Stimulated activated CD4-positive, alpha-beta T cell treated with anti-CD3 and anti-CD28 coated beads, Interleukin-1b, Interleukin-23, amount 100 ng/mL, for 4 hours (primary cell): ENCODE results near the gene FBXO48.
A peak's percentile ranks its signal among the peaks of the same experiment; 100 is the strongest.
"Not testable (repeated sequence)": the region's sequence is repeated elsewhere in the genome, so short reads cannot be mapped to it uniquely, and the experiment has no call there.

Source experiments
- DNase-seq, 2 donors: peaks; one replicate each; pipeline ENCODE4 v3.0.0-alpha.2; 2020; ENCODE audit warnings: low read depth in 2 of 2

FBXO48 gene

DNA sequence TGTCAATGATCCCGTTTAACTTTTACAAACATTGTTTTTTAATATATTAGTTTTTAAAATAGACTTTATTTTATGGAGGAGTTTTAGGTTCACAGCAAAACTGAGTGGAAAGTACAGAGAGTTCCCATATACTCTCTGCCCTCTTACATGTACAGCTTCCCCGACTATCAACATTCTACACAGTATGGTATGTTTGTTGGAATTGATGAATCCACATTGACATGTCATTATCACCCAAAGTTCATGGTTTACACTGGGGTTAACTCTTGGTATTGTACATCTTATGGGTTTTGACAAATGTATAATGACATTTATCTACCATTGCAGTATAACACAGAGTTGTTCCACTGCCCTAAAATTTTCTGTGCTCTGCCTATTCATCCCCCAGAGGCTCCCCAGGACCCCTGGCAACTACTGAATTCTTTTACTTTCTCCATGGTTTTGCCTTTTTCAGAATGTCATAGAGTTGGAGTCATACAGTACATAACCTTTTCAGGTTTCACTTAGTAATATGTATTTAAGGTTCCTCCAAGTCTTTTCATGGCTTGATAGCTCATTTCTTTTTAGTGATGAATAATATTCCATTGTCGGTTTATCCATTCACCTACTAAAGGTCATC lies 5.8 kb upstream of the FBXO48 start:
- no peak for DNase-seq

GRCh38 chr2:68471385-68471784 lies 4.3 kb upstream of the FBXO48 start:
- DNase-seq, result no peak

- DNase-seq, result no peak
Measured at GRCh38 chr2:68469935-68470334, 2.8 kb upstream of the FBXO48 start.

- DNase-seq, result no peak
Measured at GRCh38 chr2:68468801-68469200, 1.7 kb upstream of the FBXO48 start.

DNA sequence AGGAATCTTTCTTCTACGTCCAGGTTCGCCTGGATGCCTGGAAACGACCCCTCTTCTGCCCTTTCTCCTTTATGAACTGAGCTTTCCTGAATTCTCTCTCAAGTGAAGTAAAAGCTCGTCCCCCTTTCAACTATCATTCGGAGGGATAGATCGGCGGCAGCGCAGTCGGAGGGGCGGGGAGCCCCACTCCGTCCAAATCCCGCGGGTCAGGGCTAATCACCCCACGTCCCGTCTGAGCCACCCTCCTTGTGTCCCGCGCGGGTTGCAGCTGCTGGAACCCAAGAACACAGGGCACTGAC lies 367 bp downstream of the FBXO48 start:
- no peak for DNase-seq

GRCh38 chr2:68466361-68466777 lies 725 bp downstream of the FBXO48 start:
- peak; percentile 34 to 46 for DNase-seq

- DNase-seq, result peak in 1 of 2 donors; percentile 23
Measured at GRCh38 chr2:68465081-68465916, 1.8 kb downstream of the FBXO48 start.

- DNase-seq, result no peak
Measured at GRCh38 chr2:68464651-68465050, 2.4 kb downstream of the FBXO48 start.

DNA sequence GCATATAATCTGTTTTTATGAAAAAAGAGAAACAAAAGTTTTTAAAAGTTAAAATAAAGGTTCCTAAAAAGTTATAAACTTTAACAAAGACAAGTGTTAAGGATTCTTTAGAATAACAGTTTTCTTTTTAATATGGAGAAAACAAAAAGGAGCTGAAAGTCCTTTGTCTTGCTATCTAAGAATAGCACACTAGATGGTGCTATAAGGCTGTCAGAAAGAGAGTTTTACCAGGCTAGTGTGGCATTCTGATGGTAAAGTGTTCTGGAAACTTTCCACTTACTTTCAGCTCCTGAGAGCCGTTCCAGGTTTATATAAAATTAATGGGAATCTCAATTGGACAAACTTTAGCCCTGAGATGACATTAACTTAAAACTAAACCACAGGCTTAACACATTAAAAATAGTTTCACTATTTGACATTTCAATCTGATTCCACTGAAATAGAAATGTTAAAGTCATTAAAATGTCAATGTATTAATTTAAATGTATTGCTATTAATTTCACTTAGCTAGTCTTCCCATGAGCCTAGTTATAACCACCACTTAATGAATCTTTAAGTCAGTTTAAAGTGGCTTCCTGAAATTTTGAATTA lies 3.7 kb downstream of the FBXO48 start:
- DNase-seq, result no peak

- no peak for DNase-seq
Measured at GRCh38 chr2:68458981-68459380, 8.1 kb downstream of the FBXO48 start.

GRCh38 chr2:68456198-68456597 lies 10.9 kb downstream of the FBXO48 start:
- no peak for DNase-seq

DNA sequence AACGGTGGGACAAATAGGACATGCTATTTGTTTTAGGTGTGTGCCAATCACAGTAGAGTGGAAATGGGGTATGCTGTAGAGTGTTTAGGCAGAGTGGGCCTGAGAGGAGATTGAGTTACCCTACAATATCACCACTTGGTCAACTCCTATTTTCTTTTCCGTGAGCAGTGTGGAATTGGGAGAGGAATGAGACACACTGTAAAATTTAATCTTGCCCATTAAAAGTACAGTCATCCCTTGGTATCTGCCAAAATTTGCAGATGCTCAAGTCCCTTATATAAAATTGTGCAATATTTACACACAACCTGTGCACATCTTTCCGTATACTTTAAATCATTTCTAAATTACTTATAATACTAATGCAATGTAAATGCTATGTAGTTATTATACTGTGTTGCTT lies 12.4 kb downstream of the FBXO48 start:
- no peak for DNase-seq

DNA sequence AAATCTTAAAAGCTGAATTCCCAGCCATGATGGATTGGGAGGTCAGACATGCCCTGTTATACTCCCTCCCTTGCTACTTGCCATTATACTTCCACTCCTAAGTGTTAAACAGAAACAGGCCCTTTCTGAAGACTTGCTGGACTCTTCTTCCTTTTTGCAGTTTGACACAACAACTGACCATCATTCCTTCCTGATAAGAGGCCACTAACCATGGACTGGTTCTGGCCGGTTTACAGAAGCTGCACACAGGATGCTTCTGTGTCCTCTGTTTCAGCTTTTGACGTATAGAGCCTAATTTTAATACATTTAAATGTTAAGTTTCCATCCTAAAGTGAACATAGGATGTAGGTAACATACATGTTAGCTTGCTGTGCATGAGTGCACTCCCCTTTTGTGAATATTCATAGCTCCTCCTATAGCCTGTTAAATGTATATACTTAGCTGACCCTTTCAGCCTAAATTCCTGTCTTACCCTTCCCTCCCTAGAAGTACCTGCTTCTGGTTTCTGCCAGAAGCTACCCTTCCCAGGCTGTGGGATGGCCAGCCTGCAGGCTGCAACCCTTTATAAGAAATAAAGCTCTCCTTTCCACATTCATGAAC lies 13.2 kb downstream of the FBXO48 start:
- no peak for DNase-seq

GRCh38 chr2:68452158-68452900 lies 14.8 kb downstream of the FBXO48 start:
- no peak for DNase-seq

GRCh38 chr2:68448671-68449653 lies 18.1 kb downstream of the FBXO48 start:
- DNase-seq, result no peak

GRCh38 chr2:68447118-68447517 lies 20.0 kb downstream of the FBXO48 start:
- DNase-seq, result no peak

- DNase-seq, result not testable (repeated sequence)
Measured at GRCh38 chr2:68446425-68446824, 20.7 kb downstream of the FBXO48 start.

- DNase-seq, result no peak
Measured at GRCh38 chr2:68441994-68442322, 25.1 kb downstream of the FBXO48 start.

DNA sequence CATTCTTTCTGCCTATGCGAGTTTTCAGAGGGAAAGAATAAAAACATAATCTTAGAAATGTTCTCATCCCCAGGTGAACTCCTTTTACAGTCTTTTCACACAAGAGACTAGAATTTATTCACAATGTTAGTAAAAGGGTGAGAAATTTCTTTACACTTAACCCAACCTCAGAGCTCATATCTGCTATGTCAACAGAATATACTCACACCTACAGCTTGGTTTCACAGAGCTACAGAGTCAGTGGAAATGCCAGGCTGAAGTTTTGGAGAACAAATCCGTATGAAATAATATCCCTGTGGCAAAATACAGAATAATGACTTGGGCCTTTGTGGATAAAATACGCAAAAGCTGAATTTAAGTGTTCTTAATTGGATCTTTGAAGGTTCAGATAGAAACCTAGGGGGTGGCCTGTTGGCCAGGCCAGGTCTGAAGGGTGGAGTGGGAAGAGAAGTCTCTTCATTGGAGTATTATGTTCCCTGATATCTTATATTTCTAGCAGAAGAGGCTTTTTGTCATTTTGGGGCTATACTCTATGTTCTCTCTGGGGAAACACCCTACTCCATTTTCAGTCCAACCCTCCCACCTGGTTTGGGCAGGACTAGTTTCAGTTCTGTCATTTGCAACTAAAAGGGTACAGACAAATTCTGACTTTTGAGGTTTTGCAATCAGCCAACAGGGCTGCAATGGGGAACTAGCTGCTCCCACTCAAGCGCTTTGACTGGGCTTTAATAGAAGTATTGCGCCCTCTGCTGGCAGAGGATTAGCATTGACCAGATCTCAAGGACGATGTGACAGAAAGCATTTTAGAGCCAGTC lies 25.7 kb downstream of the FBXO48 start:
- peak; percentile 58 to 75 for DNase-seq
